Measurements from ENCODE around the gene MS4A4A. TPM values are rescaled to one million over a fixed set of nuclear protein-coding genes. Genes with fewer than 3 reads are reported as not detected.

The MS4A4A gene
- total and polyA plus RNA-seq, 9 of the 15 experiments (the other 6 are each of a cell fraction or from before 2014, with no cell fraction given), result 0.77 to 41.4 (median 10.1) TPM

- TF ChIP-seq CBX5 (IDR thresholded peaks at IDR 0.05; ENCODE audit: borderline replicate concordance, low read depth), result no peak
- TF ChIP-seq JUNB (CRISPR knock-in tag; conservative IDR thresholded peaks at IDR 0.05), result no peak
- no peak for TF ChIP-seq ATF6 (CRISPR knock-in tag; IDR thresholded peaks at IDR 0.05)
- TF ChIP-seq MEF2A (IDR thresholded peaks at IDR 0.05; ENCODE audit: control insufficient read depth, low read depth, low read length), result no peak
- no peak for TF ChIP-seq PPARD (CRISPR knock-in tag; IDR thresholded peaks at IDR 0.05)
- no peak for TF ChIP-seq SRSF3 (IDR thresholded peaks at IDR 0.05; ENCODE audit: insufficient read depth, low read length)
- no peak for TF ChIP-seq SUPT5H (IDR thresholded peaks at IDR 0.05)
- no peak for TF ChIP-seq FOXA3 (CRISPR knock-in tag; conservative IDR thresholded peaks at IDR 0.05 in 1 of 2, IDR thresholded peaks at IDR 0.05 in 1 of 2)
- no peak for TF ChIP-seq E2F4 (CRISPR knock-in tag; IDR thresholded peaks at IDR 0.05; ENCODE audit: low read depth)
- no peak for TF ChIP-seq RBM25 (IDR thresholded peaks at IDR 0.05; ENCODE audit: low read depth, low read length, severe bottlenecking)
- TF ChIP-seq SP2 (IDR thresholded peaks at IDR 0.05; ENCODE audit: extremely low read depth, low read depth, low read length, poor library complexity, severe bottlenecking), result no peak
- no peak for TF ChIP-seq SIN3B (IDR thresholded peaks at IDR 0.05; ENCODE audit: low read depth)
These were observed 22.3 kb upstream of the MS4A4A start (continued) for GRCh38 chr11:60257956-60258722.
